Adipocyte (in vitro differentiated cells): ENCODE results near the gene OTOG.

Source experiments
- DNase-seq: peaks from one replicate; pipeline ENCODE4 v3.0.0-alpha.2; 2015; ENCODE audit warnings: low read depth
- H3K27me3 ChIP-seq: replicated peaks from 2 replicates; pipeline ENCODE4 v1.7.0; 2013; ENCODE audit warnings: mild to moderate bottlenecking, low read length, moderate library complexity; ENCODE audit not compliant: control insufficient read depth, insufficient read depth
- H3K36me3 ChIP-seq: 2 replicates; pipeline ENCODE4 v1.7.0; 2013; ENCODE audit warnings: low read length, mild to moderate bottlenecking, moderate library complexity; ENCODE audit not compliant: control insufficient read depth, insufficient read depth, severe bottlenecking
- H3K4me1 ChIP-seq: 2 replicates; pipeline ENCODE4 v1.7.0; 2013; ENCODE audit warnings: mild to moderate bottlenecking, low read length, moderate library complexity; ENCODE audit not compliant: control insufficient read depth, insufficient read depth
- H3K4me3 ChIP-seq: 2 replicates; pipeline ENCODE4 v1.7.0; 2013; ENCODE audit warnings: mild to moderate bottlenecking, low read length, moderate library complexity
- H3K9ac ChIP-seq: 2 replicates; pipeline ENCODE4 v1.7.0; 2013; ENCODE audit warnings: mild to moderate bottlenecking, low read length, moderate library complexity
- H3K9me3 ChIP-seq: 2 replicates; pipeline ENCODE4 v1.7.0; 2013; ENCODE audit warnings: mild to moderate bottlenecking, low read length, moderate library complexity; ENCODE audit not compliant: control insufficient read depth

OTOG gene

GRCh38 chr11:17595526-17596309 lies 48.7 kb downstream of the OTOG start:
- Histone ChIP-seq H3K9me3 (peaks cover 3% of the 10 kb centered on the region), H3K4me3 (no peak overlapping the region), H3K4me1 (no peaks in the 10 kb centered on the region), H3K9ac (no peak overlapping the region), H3K36me3 (no peaks in the 10 kb centered on the region), H3K27me3 (peaks cover 71% of the 10 kb centered on the region)
- DNase-seq = no peak

GRCh38 chr11:17596310-17596669 lies 49.2 kb downstream of the OTOG start:
- H3K9me3 ChIP-seq = peaks cover 3% of the 10 kb centered on the region
- no peak overlapping the region for H3K9ac ChIP-seq
- no peaks in the 10 kb centered on the region for H3K4me1 ChIP-seq
- peaks cover 69% of the 10 kb centered on the region for H3K27me3 ChIP-seq
- no peak overlapping the region for H3K4me3 ChIP-seq
- DNase-seq = no peak
- H3K36me3 ChIP-seq = no peaks in the 10 kb centered on the region

- no peak overlapping the region for H3K4me3 ChIP-seq
- no peaks in the 10 kb centered on the region for H3K36me3 ChIP-seq
- no peaks in the 10 kb centered on the region for H3K4me1 ChIP-seq
- peaks cover 66% of the 10 kb centered on the region for H3K27me3 ChIP-seq
- peaks cover 3% of the 10 kb centered on the region for H3K9me3 ChIP-seq
- no peak overlapping the region for H3K9ac ChIP-seq
- DNase-seq = no peak
Measured at GRCh38 chr11:17596711-17597110, 49.7 kb downstream of the OTOG start.

- H3K9ac ChIP-seq = no peak overlapping the region
- no peak for DNase-seq
Measured at GRCh38 chr11:17597770-17598169, 50.7 kb downstream of the OTOG start.

GRCh38 chr11:17598700-17599459 lies 51.8 kb downstream of the OTOG start:
- H3K9me3 ChIP-seq = no peaks in the 10 kb centered on the region
- no peaks in the 10 kb centered on the region for H3K4me1 ChIP-seq
- no peaks in the 10 kb centered on the region for H3K36me3 ChIP-seq
- H3K4me3 ChIP-seq = no peak overlapping the region
- DNase-seq = peak; percentile 88
- H3K9ac ChIP-seq = no peak overlapping the region
- H3K27me3 ChIP-seq = peaks cover 60% of the 10 kb centered on the region

More at GRCh38 chr11:17597770-17598169, 50.7 kb downstream of the OTOG start:
- Histone ChIP-seq H3K27me3 (peaks cover 65% of the 10 kb centered on the region), H3K9me3 (peaks cover 3% of the 10 kb centered on the region), H3K36me3 (no peaks in the 10 kb centered on the region), H3K4me3 (no peak overlapping the region), H3K4me1 (no peaks in the 10 kb centered on the region)

GRCh38 chr11:17599460-17599925 lies 52.4 kb downstream of the OTOG start:
- Histone ChIP-seq H3K4me3 (no peak overlapping the region), H3K4me1 (no peaks in the 10 kb centered on the region), H3K9ac (no peak overlapping the region), H3K27me3 (peaks cover 59% of the 10 kb centered on the region), H3K36me3 (no peaks in the 10 kb centered on the region), H3K9me3 (no peaks in the 10 kb centered on the region)
- DNase-seq = no peak

GRCh38 chr11:17600316-17601255 lies 53.5 kb downstream of the OTOG start:
- no peak for DNase-seq
- Histone ChIP-seq H3K27me3 (peaks cover 53% of the 10 kb centered on the region), H3K9ac (no peak overlapping the region), H3K4me1 (no peaks in the 10 kb centered on the region), H3K36me3 (no peaks in the 10 kb centered on the region), H3K9me3 (no peaks in the 10 kb centered on the region), H3K4me3 (no peak overlapping the region)

GRCh38 chr11:17601256-17601671 lies 54.2 kb downstream of the OTOG start:
- Histone ChIP-seq H3K27me3 (peaks cover 52% of the 10 kb centered on the region), H3K4me1 (no peaks in the 10 kb centered on the region), H3K4me3 (no peak overlapping the region), H3K36me3 (no peaks in the 10 kb centered on the region), H3K9me3 (no peaks in the 10 kb centered on the region), H3K9ac (no peak overlapping the region)
- DNase-seq = no peak

- Histone ChIP-seq H3K4me3 (no peak overlapping the region), H3K4me1 (no peaks in the 10 kb centered on the region), H3K27me3 (peaks cover 52% of the 10 kb centered on the region), H3K9ac (no peak overlapping the region), H3K9me3 (no peaks in the 10 kb centered on the region), H3K36me3 (no peaks in the 10 kb centered on the region)
- DNase-seq = no peak
Measured at GRCh38 chr11:17601676-17602075, 54.6 kb downstream of the OTOG start.

- Histone ChIP-seq H3K9me3 (no peaks in the 10 kb centered on the region), H3K4me1 (no peaks in the 10 kb centered on the region), H3K4me3 (no peak overlapping the region), H3K27me3 (peaks cover 47% of the 10 kb centered on the region), H3K9ac (no peak overlapping the region), H3K36me3 (no peaks in the 10 kb centered on the region)
- DNase-seq = no peak
Measured at GRCh38 chr11:17602105-17603001, 55.3 kb downstream of the OTOG start.
